T-helper 1 cell treated with Interleukin-12 subunit alpha and Interleukin-12 subunit beta and Interleukin-4 antibody, amounts not matched to agents 30 μg/mL and 1 μg/mL, for 36 hours (primary cell): Measurements from ENCODE around the gene SPATA12.

Experiments
- H3K27ac Mint-ChIP-seq: one replicate; pipeline ENCODE4 v1.8.0; 2021; ENCODE audit warnings: mild to moderate bottlenecking, mixed read lengths
- H3K27me3 Mint-ChIP-seq: one replicate; pipeline ENCODE4 v1.8.0; 2021; ENCODE audit warnings: low read depth, mixed read lengths
- H3K36me3 Mint-ChIP-seq: one replicate; pipeline ENCODE4 v1.8.0; 2021; ENCODE audit warnings: low read depth, mixed read lengths
- H3K4me1 Mint-ChIP-seq: one replicate; pipeline ENCODE4 v1.8.0; 2021; ENCODE audit warnings: low read depth, mixed read lengths
- H3K4me3 Mint-ChIP-seq: one replicate; pipeline ENCODE4 v1.8.0; 2021; ENCODE audit warnings: mild to moderate bottlenecking, moderate library complexity, mixed read lengths
- H3K9me3 Mint-ChIP-seq: one replicate; pipeline ENCODE4 v1.8.0; 2021; ENCODE audit warnings: mixed read lengths

SPATA12 gene

GRCh38 chr3:57038466-57039164 lies 21.8 kb upstream of the SPATA12 start:
- Mint-ChIP-seq H3K4me1 (no peaks in the 10 kb centered on the region), H3K36me3 (no peaks in the 10 kb centered on the region), H3K27me3 (peaks cover 3% of the 10 kb centered on the region), H3K4me3 (no peak overlapping the region), H3K27ac (no peak overlapping the region), H3K9me3 (no peaks in the 10 kb centered on the region)

GRCh38 chr3:57041674-57042073 lies 18.8 kb upstream of the SPATA12 start:
- H3K27ac Mint-ChIP-seq, result no peak overlapping the region
- no peaks in the 10 kb centered on the region for H3K36me3 Mint-ChIP-seq
- H3K27me3 Mint-ChIP-seq, result peaks cover 3% of the 10 kb centered on the region
- H3K4me3 Mint-ChIP-seq, result no peak overlapping the region
- no peaks in the 10 kb centered on the region for H3K4me1 Mint-ChIP-seq
- no peaks in the 10 kb centered on the region for H3K9me3 Mint-ChIP-seq

GRCh38 chr3:57043518-57043917 lies 16.9 kb upstream of the SPATA12 start:
- Mint-ChIP-seq H3K4me3 (no peak overlapping the region), H3K36me3 (no peaks in the 10 kb centered on the region), H3K4me1 (no peaks in the 10 kb centered on the region), H3K27me3 (peaks cover 11% of the 10 kb centered on the region), H3K9me3 (no peaks in the 10 kb centered on the region), H3K27ac (no peak overlapping the region)

GRCh38 chr3:57046101-57046765 lies 14.2 kb upstream of the SPATA12 start:
- Mint-ChIP-seq H3K27ac (no peak overlapping the region), H3K36me3 (no peaks in the 10 kb centered on the region), H3K27me3 (peaks cover 8% of the 10 kb centered on the region), H3K4me1 (no peaks in the 10 kb centered on the region), H3K4me3 (no peak overlapping the region), H3K9me3 (no peaks in the 10 kb centered on the region)

GRCh38 chr3:57048052-57048671 lies 12.3 kb upstream of the SPATA12 start:
- Mint-ChIP-seq H3K27ac (no peak overlapping the region), H3K27me3 (peaks cover 8% of the 10 kb centered on the region), H3K9me3 (no peaks in the 10 kb centered on the region), H3K36me3 (no peaks in the 10 kb centered on the region), H3K4me1 (no peaks in the 10 kb centered on the region), H3K4me3 (no peak overlapping the region)

GRCh38 chr3:57048728-57049127 lies 11.7 kb upstream of the SPATA12 start:
- no peaks in the 10 kb centered on the region for H3K9me3 Mint-ChIP-seq

GRCh38 chr3:57052662-57053061 lies 7.8 kb upstream of the SPATA12 start:
- Mint-ChIP-seq H3K36me3 (no peaks in the 10 kb centered on the region), H3K27ac (no peak overlapping the region), H3K27me3 (peaks cover 6% of the 10 kb centered on the region), H3K4me3 (no peak overlapping the region), H3K4me1 (no peaks in the 10 kb centered on the region), H3K9me3 (no peaks in the 10 kb centered on the region)

More at GRCh38 chr3:57048728-57049127, 11.7 kb upstream of the SPATA12 start:
- Mint-ChIP-seq H3K27me3 (peaks cover 8% of the 10 kb centered on the region), H3K4me3 (no peak overlapping the region), H3K36me3 (no peaks in the 10 kb centered on the region), H3K4me1 (no peaks in the 10 kb centered on the region), H3K27ac (no peak overlapping the region)

- Mint-ChIP-seq H3K4me1 (no peaks in the 10 kb centered on the region), H3K27ac (no peak overlapping the region), H3K36me3 (no peaks in the 10 kb centered on the region), H3K4me3 (no peak overlapping the region), H3K27me3 (peaks cover 2% of the 10 kb centered on the region), H3K9me3 (no peaks in the 10 kb centered on the region)
These were observed 7.3 kb upstream of the SPATA12 start for GRCh38 chr3:57053122-57053521.

- peaks cover 2% of the 10 kb centered on the region for H3K4me1 Mint-ChIP-seq
- H3K36me3 Mint-ChIP-seq, result no peaks in the 10 kb centered on the region
- no peak overlapping the region for H3K27ac Mint-ChIP-seq
- no peaks in the 10 kb centered on the region for H3K9me3 Mint-ChIP-seq
- no peaks in the 10 kb centered on the region for H3K27me3 Mint-ChIP-seq
- H3K4me3 Mint-ChIP-seq, result no peak overlapping the region
These were observed 3.1 kb upstream of the SPATA12 start for GRCh38 chr3:57057351-57057750.

- Mint-ChIP-seq H3K36me3 (no peaks in the 10 kb centered on the region), H3K9me3 (no peaks in the 10 kb centered on the region), H3K27ac (no peak overlapping the region), H3K4me3 (no peak overlapping the region), H3K4me1 (peaks cover 6% of the 10 kb centered on the region), H3K27me3 (no peaks in the 10 kb centered on the region)
These were observed 1.1 kb upstream of the SPATA12 start for GRCh38 chr3:57059411-57059810.

GRCh38 chr3:57061556-57061955 lies 1.1 kb downstream of the SPATA12 start:
- Mint-ChIP-seq H3K4me1 (peaks cover 6% of the 10 kb centered on the region), H3K36me3 (no peaks in the 10 kb centered on the region), H3K9me3 (no peaks in the 10 kb centered on the region), H3K4me3 (no peak overlapping the region), H3K27ac (no peak overlapping the region), H3K27me3 (no peaks in the 10 kb centered on the region)

- H3K27ac Mint-ChIP-seq, result no peak overlapping the region
- H3K4me3 Mint-ChIP-seq, result no peak overlapping the region
- no peaks in the 10 kb centered on the region for H3K9me3 Mint-ChIP-seq
- no peaks in the 10 kb centered on the region for H3K27me3 Mint-ChIP-seq
- H3K4me1 Mint-ChIP-seq, result peaks cover 6% of the 10 kb centered on the region
- H3K36me3 Mint-ChIP-seq, result no peaks in the 10 kb centered on the region
These were observed 1.7 kb downstream of the SPATA12 start for GRCh38 chr3:57062101-57062631.

GRCh38 chr3:57063032-57063431 lies 2.6 kb downstream of the SPATA12 start:
- Mint-ChIP-seq H3K27ac (no peak overlapping the region), H3K4me3 (no peak overlapping the region)

GRCh38 chr3:57064001-57064400 lies 3.5 kb downstream of the SPATA12 start:
- Mint-ChIP-seq H3K4me1 (peaks cover 10% of the 10 kb centered on the region), H3K27me3 (no peaks in the 10 kb centered on the region), H3K36me3 (no peaks in the 10 kb centered on the region), H3K9me3 (no peaks in the 10 kb centered on the region), H3K4me3 (no peak overlapping the region), H3K27ac (no peak overlapping the region)

More at GRCh38 chr3:57063032-57063431, 2.6 kb downstream of the SPATA12 start:
- no peaks in the 10 kb centered on the region for H3K9me3 Mint-ChIP-seq
- peaks cover 6% of the 10 kb centered on the region for H3K4me1 Mint-ChIP-seq
- no peaks in the 10 kb centered on the region for H3K27me3 Mint-ChIP-seq
- no peaks in the 10 kb centered on the region for H3K36me3 Mint-ChIP-seq

GRCh38 chr3:57064572-57064971 lies 4.1 kb downstream of the SPATA12 start:
- H3K9me3 Mint-ChIP-seq, result no peaks in the 10 kb centered on the region
- H3K4me3 Mint-ChIP-seq, result no peak overlapping the region
- no peak overlapping the region for H3K27ac Mint-ChIP-seq
- H3K36me3 Mint-ChIP-seq, result no peaks in the 10 kb centered on the region
- H3K4me1 Mint-ChIP-seq, result peaks cover 12% of the 10 kb centered on the region
- no peaks in the 10 kb centered on the region for H3K27me3 Mint-ChIP-seq
